DOHH2 (cell line): Measurements from ENCODE around the gene SSNA1.

Experiments
- CTCF ChIP-seq: fragments of 200-600 bp; sonication (generic); IDR thresholded peaks from one replicate; pipeline ENCODE4 v1.5.1; 2014; ENCODE audit warnings: antibody characterized with exemption, mild to moderate bottlenecking, low read depth, low read length; ENCODE audit not compliant: poor library complexity, severe bottlenecking
- EZH2phosphoT487 ChIP-seq: fragments of 200-600 bp; sonication (generic); IDR thresholded peaks from 2 replicates; pipeline ENCODE4 v1.6.1; 2017; ENCODE audit warnings: borderline replicate concordance, mild to moderate bottlenecking, antibody characterized with exemption, low read length, moderate library complexity, mixed read lengths

GRCh38 chr9:137156567-137157375 is 31.7 kb upstream of the SSNA1 start:
- no peak for TF ChIP-seq CTCF
- TF ChIP-seq EZH2phosphoT487, result no peak
